H1 (cell line): ENCODE measurements around the gene MYCBP2. TPM values are rescaled to one million over a fixed set of nuclear protein-coding genes. Genes with fewer than 3 reads are reported as not detected.

ENCODE experiments used
- CTCF ChIA-PET: fragments of 300-600 bp; sonication (Branson Sonifier 250); formaldehyde crosslinking; loops from one replicate; lab custom pipeline; 2021; ENCODE audit not compliant: partially characterized antibody; lab: Charles Lee
- POLR2A ChIA-PET: fragments of 300-600 bp; sonication (Branson Sonifier 250); formaldehyde crosslinking; loops from one replicate; lab custom pipeline; 2021; ENCODE audit warnings: inconsistent platforms; ENCODE audit not compliant: partially characterized antibody; lab: Charles Lee
- DNase-seq, 2 experiments: peaks; one replicate each; pipeline versions ENCODE4 v3.0.0 to v3.0.0-alpha.2; 2010 to 2022; ENCODE audit warnings: low spot score in 2 of 2, low read depth in 1 of 2, mixed read lengths in 1 of 2
- FAIRE-seq: peaks from 2 replicates; lab custom pipeline; 2011; peaks lifted over from hg19 to GRCh38; lab: Jason Lieb, UNC
- H2AFZ ChIP-seq: 2 replicates; pipeline ENCODE4 v1.8.1; 2012; ENCODE audit warnings: low read length, inconsistent platforms
- H2AK5ac ChIP-seq: 2 replicates; pipeline ENCODE4 v1.6.1; 2013; ENCODE audit warnings: low read depth, low read length
- H2BK120ac ChIP-seq: replicated peaks from 2 replicates; pipeline ENCODE3; 2013; ENCODE audit warnings: low read depth, low read length, inconsistent platforms
- H2BK12ac ChIP-seq: 2 replicates; pipeline ENCODE4 v1.6.1; 2013; ENCODE audit warnings: low read depth, low read length
- H2BK15ac ChIP-seq: 2 replicates; pipeline ENCODE4 v1.6.1; 2013; ENCODE audit warnings: low read length
- H2BK20ac ChIP-seq: 2 replicates; pipeline ENCODE4 v1.6.1; 2013; ENCODE audit warnings: low read length
- H2BK5ac ChIP-seq: 2 replicates; pipeline ENCODE4 v1.6.1; 2013; ENCODE audit warnings: low read depth, low read length
- H3K14ac ChIP-seq: 2 replicates; pipeline ENCODE4 v1.6.1; 2013; ENCODE audit warnings: inconsistent platforms; ENCODE audit not compliant: insufficient read length
- H3K18ac ChIP-seq: 2 replicates; pipeline ENCODE4 v1.6.1; 2013; ENCODE audit warnings: low read length; ENCODE audit errors: extremely low read depth
- H3K23ac ChIP-seq: 2 replicates; pipeline ENCODE4 v1.6.1; 2013; ENCODE audit warnings: inconsistent platforms; ENCODE audit not compliant: insufficient read length
- H3K23me2 ChIP-seq: 2 replicates; pipeline ENCODE4 v1.6.1; 2013; ENCODE audit warnings: low read depth, low read length
- H3K27ac ChIP-seq: 2 replicates; pipeline ENCODE4 v1.6.1; 2011; ENCODE audit warnings: low read depth, low read length, inconsistent platforms
- H3K27me3 ChIP-seq, 4 experiments: replicated peaks in 1 of 4; 1 replicate in 1 of 4; 2 replicates in 3 of 4; pipeline versions ENCODE4 v1.6.1 to v1.8.1; 2011 to 2013; ENCODE audit warnings: low read length in 3 of 4, mild to moderate bottlenecking in 3 of 4, inconsistent platforms in 2 of 4, mixed read lengths in 2 of 4, moderate library complexity in 1 of 4; ENCODE audit not compliant: control insufficient read depth in 3 of 4, insufficient read depth in 3 of 4; ENCODE audit errors: extremely low read depth in 1 of 4
- H3K36me3 ChIP-seq, 4 experiments: 2 replicates each; pipeline versions ENCODE4 v1.6.1 to v1.8.1; 2011 to 2013; ENCODE audit warnings: mild to moderate bottlenecking in 4 of 4, low read length in 3 of 4, moderate library complexity in 2 of 4, control low read depth in 1 of 4, inconsistent platforms in 1 of 4; ENCODE audit not compliant: insufficient read depth in 4 of 4, control insufficient read depth in 2 of 4
- H3K4ac ChIP-seq: replicated peaks from 2 replicates; pipeline ENCODE3; 2013; ENCODE audit warnings: low read length, low read depth, mixed read lengths, inconsistent platforms; ENCODE audit not compliant: insufficient read length
- H3K4me1 ChIP-seq, 4 experiments: replicated peaks in 1 of 4; 1 replicate in 1 of 4; 2 replicates in 3 of 4; pipeline versions ENCODE4 v1.6.1 to v1.8.1; 2011 to 2013; ENCODE audit warnings: low read length in 3 of 4, inconsistent platforms in 2 of 4, mixed read lengths in 1 of 4; ENCODE audit not compliant: insufficient read depth in 4 of 4, control insufficient read depth in 3 of 4
- H3K4me2 ChIP-seq, 2 experiments: 2 replicates each; pipeline versions ENCODE4 v1.6.1 to v1.8.1; 2011 to 2013; ENCODE audit warnings: low read depth in 2 of 2, low read length in 2 of 2, control low read depth in 1 of 2, inconsistent platforms in 1 of 2, mild to moderate bottlenecking in 1 of 2; ENCODE audit not compliant: insufficient read depth in 1 of 2
- H3K4me3 ChIP-seq, 4 experiments: fragments of 200-600, 300-600 bp in 1 of 4; sonication (generic), shearing (Covaris generic), sonication (Bioruptor Twin) in 1 of 4; 2 replicates each; pipeline versions ENCODE4 v1.5.1 to v1.8.1; 2011 to 2016; ENCODE audit warnings: low read length in 4 of 4, low read depth in 3 of 4, control low read depth in 2 of 4, inconsistent platforms in 2 of 4, mild to moderate bottlenecking in 2 of 4, mixed read lengths in 1 of 4, moderate library complexity in 1 of 4; ENCODE audit not compliant: insufficient read depth in 2 of 4; ENCODE audit errors: extremely low read depth in 1 of 4
- H3K56ac ChIP-seq: replicated peaks from 2 replicates; pipeline ENCODE3; 2013; ENCODE audit warnings: low read depth, mild to moderate bottlenecking, mixed read lengths, low read length, inconsistent platforms; ENCODE audit not compliant: insufficient read length
- H3K79me1 ChIP-seq: 2 replicates; pipeline ENCODE4 v1.6.1; 2013; ENCODE audit warnings: low read depth, low read length, control low read depth
- H3K79me2 ChIP-seq, 2 experiments: 2 replicates each; pipeline versions ENCODE4 v1.6.1 to v1.8.1; 2012 to 2013; ENCODE audit warnings: low read length in 2 of 2, mild to moderate bottlenecking in 2 of 2, inconsistent platforms in 1 of 2; ENCODE audit not compliant: insufficient read depth in 2 of 2, control insufficient read depth in 1 of 2
- H3K9ac ChIP-seq, 4 experiments: replicated peaks in 1 of 4; 1 replicate in 1 of 4; 2 replicates in 3 of 4; pipeline versions ENCODE4 v1.6.1 to v1.8.1; 2011 to 2013; ENCODE audit warnings: low read depth in 3 of 4, low read length in 3 of 4, control low read depth in 2 of 4, mild to moderate bottlenecking in 2 of 4, moderate library complexity in 2 of 4, inconsistent platforms in 1 of 4; ENCODE audit errors: extremely low read depth in 1 of 4
- H3K9me3 ChIP-seq, 2 experiments: 2 replicates each; pipeline versions ENCODE4 v1.6.1 to v1.8.1; 2012 to 2013; ENCODE audit warnings: mild to moderate bottlenecking in 2 of 2, moderate library complexity in 2 of 2, control low read depth in 1 of 2, inconsistent platforms in 1 of 2, low read depth in 1 of 2, low read length in 1 of 2, mixed read lengths in 1 of 2; ENCODE audit not compliant: insufficient read depth in 2 of 2
- H4K20me1 ChIP-seq, 2 experiments: replicated peaks in 1 of 2; 2 replicates each; pipeline versions ENCODE3 to v1.8.1; 2011 to 2013; ENCODE audit warnings: inconsistent platforms in 2 of 2, low read length in 2 of 2, mild to moderate bottlenecking in 1 of 2; ENCODE audit not compliant: insufficient read depth in 2 of 2, control insufficient read depth in 1 of 2
- H4K5ac ChIP-seq: 2 replicates; pipeline ENCODE4 v1.6.1; 2013; ENCODE audit warnings: low read length, low read depth, mixed read lengths, inconsistent platforms; ENCODE audit not compliant: insufficient read length
- H4K8ac ChIP-seq: 2 replicates; pipeline ENCODE4 v1.8.0; 2013; ENCODE audit warnings: mild to moderate bottlenecking, moderate library complexity, low read length, inconsistent platforms; ENCODE audit not compliant: insufficient read depth; ENCODE audit errors: extremely low read depth
- H4K91ac ChIP-seq: replicated peaks from 2 replicates; pipeline ENCODE3; 2013; ENCODE audit warnings: low read length, mixed read lengths, inconsistent platforms; ENCODE audit not compliant: insufficient read length
- ASH2L ChIP-seq: fragments of 200-600, 300-600 bp; sonication (generic); IDR thresholded peaks from one replicate; pipeline ENCODE4 v1.7.1; 2017; ENCODE audit warnings: low read length
- ATF2 ChIP-seq: IDR thresholded peaks from 2 replicates; pipeline ENCODE4 v1.6.1; 2012; ENCODE audit warnings: low read length, inconsistent platforms
- BRCA1 ChIP-seq: IDR thresholded peaks from 2 replicates; pipeline ENCODE4 v1.6.1; 2012; ENCODE audit warnings: low read depth, low read length, improper control_type of control experiment
- RXRA ChIP-seq: IDR thresholded peaks from 2 replicates; pipeline ENCODE4 v1.6.1; 2011; ENCODE audit warnings: low read depth, mild to moderate bottlenecking, low read length, moderate library complexity; ENCODE audit not compliant: insufficient read depth
- SP4 ChIP-seq: IDR thresholded peaks from 2 replicates; pipeline ENCODE4 v1.6.1; 2012; ENCODE audit warnings: low read length, inconsistent platforms
- TEAD4 ChIP-seq: IDR thresholded peaks from 2 replicates; pipeline ENCODE4 v1.6.1; 2012; ENCODE audit warnings: low read depth, low read length, inconsistent platforms, mixed read lengths
- USF2 ChIP-seq: IDR thresholded peaks from 2 replicates; pipeline ENCODE4 v1.6.1; 2011; ENCODE audit warnings: low read length, improper control_type of control experiment
- ZNF274 ChIP-seq: IDR thresholded peaks from 2 replicates; pipeline ENCODE4 v1.7.0; 2012; ENCODE audit warnings: low read length, borderline replicate concordance; ENCODE audit errors: extremely low read depth
- WGBS, 2 experiments: shearing (Covaris generic) in 1 of 2; methylation state at CpG; one replicate each; pipeline versions ENCODE4 v1.1.6 to v1.1.7; 2013 to 2015; ENCODE audit warnings: low lambda C conversion rate in 2 of 2, mixed read lengths in 2 of 2, inconsistent platforms in 1 of 2, low coverage in 1 of 2, missing lambda C conversion rate in 1 of 2; ENCODE audit not compliant: insufficient replicate concordance in 2 of 2, insufficient coverage in 1 of 2, insufficient read length in 1 of 2; ENCODE audit errors: extremely low coverage in 1 of 2, missing lambda C conversion rate in 1 of 2; 5-methylcytosine and 5-hydroxymethylcytosine counted together
- polyA plus RNA-seq, 7 experiments: library from polyadenylated mRNA; depleted of rRNA in 3 of 7; stranded (reverse) in 5 of 7; unstranded in 2 of 7; fragments of >200 nt in 5 of 7; fragments of 200-250 nt in 2 of 7; gene quantifications; 1 replicate in 5 of 7; 2 replicates in 1 of 7; 4 replicates in 1 of 7; pipeline versions ENCODE4 v1.2.1 to v1.2.3, GENCODE V29; 2011 to 2013; ENCODE audit warnings: missing spikeins in 2 of 7, mixed read lengths in 2 of 7
- total RNA-seq: library from RNA; stranded (reverse); fragmentation: NEBNext Ultra II Directional; extraction: Animal tissue kit (Norgen Biotek cat#: 25700); gene quantifications from 2 replicates; pipeline ENCODE4 v1.2.1, GENCODE V29; 2021

Gene MYCBP2
- total and polyA plus RNA-seq, 2 of the 8 experiments (the other 6 are each of a cell fraction or from before 2014, with no cell fraction given) = 19.0 to 52.1 TPM

GRCh38 chr13:77274126-77274525, 52.8 kb downstream of the MYCBP2 start:
- Histone ChIP-seq H2BK5ac (no peak overlapping the region), H3K18ac (no peak overlapping the region), H3K56ac (no peak overlapping the region), H4K91ac (no peak overlapping the region), H2AFZ (no peak overlapping the region), H2AK5ac (no peak overlapping the region), H3K79me1 (no peaks in the 10 kb centered on the region), H3K23me2 (no peaks in the 10 kb centered on the region; the same call in 1 of the 2 replicates), H3K4me2 (no peak overlapping the region), H2BK12ac (no peak overlapping the region), H2BK15ac (no peak overlapping the region), H2BK120ac (no peak overlapping the region), H3K79me2 (no peaks in the 10 kb centered on the region), H3K4ac (no peak overlapping the region), H3K36me3 (peaks cover 0 to 15% (median 5%) of the 10 kb centered on the region in 4 experiments; a peak in 3 of 8 replicates), H4K8ac (no peak overlapping the region), H3K4me3 (no peak overlapping the region), H4K20me1 (no peaks in the 10 kb centered on the region), H3K9me3 (no peaks in the 10 kb centered on the region), H2BK20ac (no peak overlapping the region), H3K4me1 (no peaks in the 10 kb centered on the region), H3K14ac (no peak overlapping the region), H3K23ac (no peak overlapping the region), H3K9ac (no peak overlapping the region), H3K27me3 (no peaks in the 10 kb centered on the region), H4K5ac (no peak overlapping the region), H3K27ac (no peak overlapping the region)
- ChIA-PET POLR2A (no interaction called here), CTCF (interaction anchor here (1.9 to 3.1 kb wide), 2 partner anchors 9 to 43 kb away, joined by 4 to 12 read pairs; no protein-coding TSS in a partner anchor)
- 73% methylated on average over 1 of the region's 1 CpG; no CpG with 5 or more reads in 1 of the 2 experiments for WGBS, 2 experiments
- FAIRE-seq (no peak), DNase-seq (no peak)
- TF ChIP-seq ATF2 = no peak
- TF ChIP-seq BRCA1 = no peak
- no peak for TF ChIP-seq SP4
- no peak for TF ChIP-seq RXRA
- no peak for TF ChIP-seq USF2
- no peak for TF ChIP-seq TEAD4
- TF ChIP-seq ZNF274 = no peak
- no peak for TF ChIP-seq ASH2L
